Activated T-helper 17 cell treated with anti-CD3 and anti-CD28 coated beads, Interleukin-2, amount 50 U/mL, for 72 hours (primary cell): ENCODE data around the gene ESYT2. TPM values are rescaled to one million over a fixed set of nuclear protein-coding genes. Genes with fewer than 3 reads are reported as not detected.

Source experiments
- ATAC-seq: fragments of 150-1000 bp; cut with Tn5 transposase; replicated peaks from 2 replicates; pipeline ENCODE4 v1.10.0; 2021; ENCODE audit warnings: mild to moderate bottlenecking, moderate library complexity
- H3K27ac Mint-ChIP-seq: one replicate; pipeline ENCODE4 v1.8.0; 2022; ENCODE audit warnings: mixed read lengths
- H3K27me3 Mint-ChIP-seq: one replicate; pipeline ENCODE4 v1.8.0; 2022; ENCODE audit warnings: mixed read lengths
- H3K36me3 Mint-ChIP-seq: one replicate; pipeline ENCODE4 v1.8.0; 2022; ENCODE audit warnings: low read depth, mild to moderate bottlenecking, mixed read lengths
- H3K4me1 Mint-ChIP-seq: one replicate; pipeline ENCODE4 v1.8.0; 2022; ENCODE audit warnings: mixed read lengths
- H3K4me3 Mint-ChIP-seq: one replicate; pipeline ENCODE4 v1.8.0; 2022; ENCODE audit warnings: mild to moderate bottlenecking, mixed read lengths
- H3K9me3 Mint-ChIP-seq: one replicate; pipeline ENCODE4 v1.8.0; 2022; ENCODE audit warnings: mixed read lengths
- total RNA-seq, 2 donors: library from RNA; stranded (reverse); gene quantifications; one replicate each; pipeline ENCODE4 v1.2.3, GENCODE V29; 2022

Gene ESYT2
- total RNA-seq, 2 donors from 2014 or later = 63.0 to 119 TPM

DNA sequence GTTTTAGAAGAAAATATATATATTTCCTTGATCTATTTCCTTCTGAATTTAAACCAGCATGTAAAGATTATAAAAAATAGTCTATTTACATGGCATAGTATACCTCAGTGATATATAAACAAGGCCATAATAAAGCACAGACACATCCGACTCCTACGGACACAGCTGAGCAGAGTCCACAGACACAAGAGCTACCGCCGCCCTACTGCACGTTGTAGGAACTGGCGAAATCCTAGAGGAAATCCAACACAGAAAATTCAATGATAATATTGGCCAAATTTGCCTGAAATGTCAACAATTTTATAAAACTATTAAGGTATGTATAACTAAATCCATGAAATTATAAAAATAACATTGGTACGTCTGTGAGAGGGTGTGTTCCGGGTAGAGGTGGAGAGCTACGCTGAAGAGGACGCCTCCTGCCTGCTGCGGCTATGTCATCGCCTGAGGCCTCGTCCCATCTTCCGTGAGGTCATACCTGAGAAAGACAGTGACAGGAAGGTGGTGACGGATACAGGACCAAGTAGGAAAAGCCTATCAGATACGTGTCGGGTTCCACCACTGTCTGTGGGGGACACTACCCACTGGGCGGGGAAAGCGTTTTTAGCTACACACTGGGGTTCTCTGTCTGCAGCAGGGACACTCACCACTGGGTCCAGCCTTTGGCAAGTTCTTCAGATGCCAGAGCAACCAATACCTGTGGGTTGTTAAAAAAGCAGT lies 95.4 kb downstream of the ESYT2 start:
- Mint-ChIP-seq H3K4me3 (no peak overlapping the region), H3K36me3 (peaks cover 93% of the 10 kb centered on the region), H3K9me3 (no peaks in the 10 kb centered on the region), H3K27me3 (no peaks in the 10 kb centered on the region), H3K27ac (no peak overlapping the region), H3K4me1 (peaks cover 5% of the 10 kb centered on the region)
- ATAC-seq = no peak

- ATAC-seq = no peak
- H3K36me3 Mint-ChIP-seq = peaks cover 85% of the 10 kb centered on the region
- no peak overlapping the region for H3K27ac Mint-ChIP-seq
These were observed 96.1 kb downstream of the ESYT2 start for GRCh38 chr7:158733220-158733519.

DNA sequence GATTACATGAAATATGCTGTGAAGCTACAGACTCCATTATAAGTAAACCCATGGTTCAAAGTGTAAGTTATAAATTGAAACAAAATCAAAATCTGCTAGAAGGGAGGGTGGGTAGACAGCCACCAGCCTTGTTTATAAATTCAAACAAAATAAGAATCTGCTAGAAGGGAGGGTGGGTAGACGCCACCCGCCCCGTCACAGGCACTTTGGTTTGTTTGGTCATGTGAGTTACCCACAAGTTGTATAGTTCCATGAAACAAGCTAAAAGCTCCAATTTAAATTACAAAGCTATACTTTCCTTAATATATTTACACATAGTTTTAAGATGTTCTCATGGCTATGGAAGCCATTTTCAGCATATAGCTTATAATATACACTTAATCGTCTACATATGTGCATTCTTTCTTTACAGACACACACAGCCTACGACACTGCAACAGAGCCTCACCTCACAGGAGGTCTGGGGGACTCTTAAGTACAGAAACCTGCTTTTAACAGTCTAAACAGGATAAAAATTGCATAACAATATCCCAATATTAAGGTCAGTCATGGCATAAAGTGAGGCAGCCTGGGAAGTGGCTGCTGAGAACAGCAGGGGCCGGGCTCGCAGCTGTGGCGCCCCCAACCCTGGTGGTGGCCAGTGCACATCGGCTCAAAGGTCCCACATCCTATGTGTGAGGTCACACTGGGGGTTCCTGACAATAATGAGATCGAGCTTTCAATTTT lies 96.7 kb downstream of the ESYT2 start:
- Mint-ChIP-seq H3K36me3 (peaks cover 80% of the 10 kb centered on the region), H3K4me1 (peaks cover 5% of the 10 kb centered on the region), H3K9me3 (no peaks in the 10 kb centered on the region), H3K4me3 (no peak overlapping the region), H3K27me3 (no peaks in the 10 kb centered on the region), H3K27ac (no peak overlapping the region)
- ATAC-seq = no peak

More at GRCh38 chr7:158733220-158733519, 96.1 kb downstream of the ESYT2 start:
- no peaks in the 10 kb centered on the region for H3K9me3 Mint-ChIP-seq
- peaks cover 5% of the 10 kb centered on the region for H3K4me1 Mint-ChIP-seq
- H3K27me3 Mint-ChIP-seq = no peaks in the 10 kb centered on the region
- H3K4me3 Mint-ChIP-seq = no peak overlapping the region

GRCh38 chr7:158731761-158732160 lies 97.5 kb downstream of the ESYT2 start:
- Mint-ChIP-seq H3K4me3 (no peak overlapping the region), H3K4me1 (peaks cover 5% of the 10 kb centered on the region), H3K27me3 (no peaks in the 10 kb centered on the region), H3K36me3 (peaks cover 71% of the 10 kb centered on the region), H3K27ac (no peak overlapping the region), H3K9me3 (no peaks in the 10 kb centered on the region)
- no peak for ATAC-seq

DNA sequence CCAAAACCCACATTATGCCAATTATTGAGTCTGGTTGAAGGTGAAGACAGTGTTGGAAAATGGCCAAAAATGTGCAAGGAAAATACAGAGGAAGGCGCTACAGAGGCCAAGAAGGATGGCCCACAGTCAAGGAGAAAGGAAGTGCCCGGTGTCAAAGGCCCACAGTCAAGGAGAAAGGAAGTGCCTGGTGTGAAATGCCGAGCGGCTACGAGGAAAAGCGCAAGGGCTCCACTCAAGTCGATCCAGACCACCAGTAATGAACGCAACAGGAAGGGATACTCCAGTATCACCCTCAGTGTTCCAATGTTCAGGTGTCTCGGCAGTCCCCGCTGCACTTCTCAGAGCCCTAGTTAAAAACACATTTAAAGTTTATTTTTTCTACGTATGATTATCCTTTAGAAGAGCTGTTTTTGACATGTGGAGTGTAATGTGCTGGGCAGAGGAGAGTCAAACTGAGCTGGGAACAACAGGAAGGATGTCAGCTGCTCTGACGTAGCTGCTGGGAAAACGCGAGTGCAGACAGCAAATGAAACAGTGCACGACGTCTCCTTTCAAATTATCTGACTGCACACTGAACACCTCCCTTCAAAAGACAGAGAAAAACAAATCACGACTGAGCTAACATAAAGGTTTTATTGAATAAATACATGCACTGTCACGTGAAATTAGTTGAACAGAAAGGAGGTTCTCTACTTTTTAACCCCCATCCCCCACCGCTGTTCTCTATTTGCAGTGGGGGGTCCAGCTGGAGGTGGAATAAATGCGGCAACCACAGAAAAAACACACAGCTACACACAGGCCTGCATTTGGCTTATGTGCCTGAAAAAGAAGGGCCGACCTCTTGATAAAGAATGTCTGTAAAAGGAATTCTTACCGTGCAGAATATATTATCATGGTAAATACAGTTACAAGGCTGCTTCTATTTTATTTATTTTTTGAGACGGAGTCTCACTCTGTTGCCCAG lies 98.6 kb downstream of the ESYT2 start:
- peaks cover 5% of the 10 kb centered on the region for H3K4me1 Mint-ChIP-seq
- peaks cover 60% of the 10 kb centered on the region for H3K36me3 Mint-ChIP-seq
- H3K27me3 Mint-ChIP-seq = no peaks in the 10 kb centered on the region
- ATAC-seq = no peak
- H3K27ac Mint-ChIP-seq = no peak overlapping the region
- H3K9me3 Mint-ChIP-seq = no peaks in the 10 kb centered on the region
- no peak overlapping the region for H3K4me3 Mint-ChIP-seq

DNA sequence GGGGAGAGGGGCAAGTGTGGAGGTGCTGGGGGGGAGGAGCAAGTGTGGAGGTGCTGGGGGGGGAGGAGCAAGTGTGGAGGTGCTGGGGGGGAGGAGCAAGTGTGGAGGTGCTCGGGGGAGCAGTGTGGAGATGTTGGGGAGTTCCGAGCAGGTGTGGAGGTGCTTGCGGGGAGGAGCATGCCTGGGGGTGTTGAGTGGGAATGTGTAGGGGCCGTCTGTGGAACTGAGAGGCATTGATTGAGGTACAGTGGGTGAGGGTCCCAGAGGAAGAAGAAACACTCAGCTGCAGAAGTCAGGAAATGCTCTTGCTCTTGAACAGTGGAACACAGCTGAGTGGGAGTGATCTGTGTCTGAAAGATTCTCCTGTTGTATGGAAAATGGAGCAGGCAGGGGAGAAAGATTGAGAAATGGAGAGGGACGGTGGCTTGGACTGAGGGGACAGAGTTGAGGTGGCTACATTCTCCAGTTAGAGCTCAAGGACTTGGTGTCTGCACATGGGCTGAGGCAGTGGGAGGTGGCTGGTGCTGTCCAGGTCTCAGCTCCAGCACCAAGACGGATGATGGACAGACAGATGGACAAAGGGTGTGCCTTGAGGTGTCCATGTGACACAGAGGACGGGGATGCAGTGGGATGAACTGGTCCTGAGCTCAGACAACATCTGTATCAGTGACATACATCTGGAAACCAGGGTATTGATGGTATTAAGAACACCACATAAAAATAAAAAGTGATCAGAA lies 99.5 kb downstream of the ESYT2 start:
- H3K27ac Mint-ChIP-seq = no peak overlapping the region
- ATAC-seq = peak; percentile 10
- H3K4me1 Mint-ChIP-seq = peaks cover 5% of the 10 kb centered on the region
- no peaks in the 10 kb centered on the region for H3K9me3 Mint-ChIP-seq
- no peak overlapping the region for H3K4me3 Mint-ChIP-seq
- H3K27me3 Mint-ChIP-seq = no peaks in the 10 kb centered on the region
- peaks cover 52% of the 10 kb centered on the region for H3K36me3 Mint-ChIP-seq

DNA sequence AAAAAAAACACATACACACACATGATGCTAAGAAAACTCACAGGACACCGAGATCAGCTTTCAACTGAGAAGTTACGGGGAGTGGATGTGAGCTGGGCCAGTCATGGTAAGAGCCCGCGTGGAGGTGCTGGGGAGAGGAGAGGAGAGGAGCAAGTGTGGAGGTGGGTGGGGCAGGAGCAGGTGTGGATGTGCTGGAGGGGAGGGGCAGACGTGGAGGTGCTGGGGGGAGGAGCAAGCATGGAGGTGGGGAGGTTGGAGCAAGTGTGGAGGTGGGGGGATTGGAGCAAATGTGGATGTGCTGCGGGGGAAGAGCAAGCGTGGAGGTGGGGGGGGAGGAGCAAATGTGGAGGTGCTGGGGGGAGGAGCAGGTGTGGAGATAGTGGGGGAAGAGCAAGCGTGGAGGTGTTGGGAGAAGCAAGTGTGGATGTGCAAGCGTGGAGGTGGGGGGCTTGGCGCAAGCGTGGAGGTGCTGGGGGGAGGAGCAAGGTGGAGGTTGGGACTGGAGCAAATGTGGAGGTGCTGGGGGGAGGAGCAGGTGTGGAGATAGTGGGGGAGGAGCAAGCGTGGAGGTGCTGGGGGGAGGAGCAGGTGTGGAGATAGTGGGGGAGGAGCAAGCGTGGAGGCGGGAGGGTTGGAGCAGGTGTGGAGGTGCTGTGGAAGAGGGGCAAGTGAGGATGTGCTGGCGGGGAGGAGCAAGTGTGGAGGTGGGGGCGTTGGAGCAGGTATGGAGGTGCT lies 100.2 kb downstream of the ESYT2 start:
- Mint-ChIP-seq H3K4me1 (peaks cover 5% of the 10 kb centered on the region), H3K27ac (no peak overlapping the region), H3K4me3 (no peak overlapping the region), H3K36me3 (peaks cover 44% of the 10 kb centered on the region), H3K27me3 (no peaks in the 10 kb centered on the region), H3K9me3 (no peaks in the 10 kb centered on the region)
- no peak for ATAC-seq

- H3K4me3 Mint-ChIP-seq = no peak overlapping the region
- no peak for ATAC-seq
- no peaks in the 10 kb centered on the region for H3K27me3 Mint-ChIP-seq
- peaks cover 32% of the 10 kb centered on the region for H3K36me3 Mint-ChIP-seq
- H3K4me1 Mint-ChIP-seq = peaks cover 5% of the 10 kb centered on the region
- no peak overlapping the region for H3K27ac Mint-ChIP-seq
- H3K9me3 Mint-ChIP-seq = no peaks in the 10 kb centered on the region
These were observed 101.6 kb downstream of the ESYT2 start for GRCh38 chr7:158727690-158728089.

DNA sequence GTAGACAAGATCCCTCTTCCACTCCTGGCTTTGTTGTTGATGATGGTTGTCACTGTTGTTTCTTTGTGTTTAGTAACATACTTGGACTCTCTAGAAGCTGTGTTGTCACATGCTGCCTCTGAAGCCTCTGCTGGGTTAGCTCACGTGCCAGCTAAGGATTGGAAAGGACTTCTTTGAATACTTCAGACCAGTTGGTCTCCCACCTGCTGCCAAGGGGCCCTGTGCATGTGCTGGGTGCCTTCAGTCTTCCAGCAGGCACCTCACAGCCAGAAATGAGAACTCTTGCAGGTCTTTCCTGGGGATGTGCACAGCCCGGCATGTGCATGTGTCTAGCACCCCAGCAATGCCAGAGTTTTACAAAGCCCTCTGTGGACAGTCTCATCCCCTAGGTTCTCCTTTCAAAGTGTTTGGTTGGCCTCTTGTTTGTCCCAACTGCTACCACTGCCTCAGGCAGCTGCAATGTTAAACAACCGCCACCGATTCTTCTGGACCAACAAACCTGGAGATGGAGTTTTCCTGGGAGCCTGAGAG lies 103.0 kb downstream of the ESYT2 start:
- no peaks in the 10 kb centered on the region for H3K9me3 Mint-ChIP-seq
- ATAC-seq = no peak
- H3K4me3 Mint-ChIP-seq = no peak overlapping the region
- H3K27me3 Mint-ChIP-seq = no peaks in the 10 kb centered on the region
- peaks cover 5% of the 10 kb centered on the region for H3K4me1 Mint-ChIP-seq
- no peak overlapping the region for H3K27ac Mint-ChIP-seq
- peaks cover 19% of the 10 kb centered on the region for H3K36me3 Mint-ChIP-seq

- peak overlapping the region; percentile 65 for H3K27ac Mint-ChIP-seq
- no peaks in the 10 kb centered on the region for H3K9me3 Mint-ChIP-seq
- H3K36me3 Mint-ChIP-seq = peaks cover 10% of the 10 kb centered on the region
- H3K4me1 Mint-ChIP-seq = peaks cover 5% of the 10 kb centered on the region
- H3K27me3 Mint-ChIP-seq = no peaks in the 10 kb centered on the region
- ATAC-seq = no peak
- H3K4me3 Mint-ChIP-seq = no peak overlapping the region
These were observed 103.9 kb downstream of the ESYT2 start for GRCh38 chr7:158725506-158725800.

GRCh38 chr7:158724658-158725505 lies 104.4 kb downstream of the ESYT2 start:
- Mint-ChIP-seq H3K4me3 (no peak overlapping the region), H3K27me3 (no peaks in the 10 kb centered on the region), H3K27ac (peak overlapping the region; percentile 65), H3K4me1 (peaks cover 3% of the 10 kb centered on the region), H3K36me3 (peaks cover 4% of the 10 kb centered on the region), H3K9me3 (no peaks in the 10 kb centered on the region)
- ATAC-seq = no peak

GRCh38 chr7:158723714-158724385 lies 105.5 kb downstream of the ESYT2 start:
- no peak for ATAC-seq
- Mint-ChIP-seq H3K4me3 (no peak overlapping the region), H3K36me3 (no peaks in the 10 kb centered on the region), H3K9me3 (no peaks in the 10 kb centered on the region), H3K27me3 (no peaks in the 10 kb centered on the region), H3K27ac (no peak overlapping the region), H3K4me1 (no peaks in the 10 kb centered on the region)
